HL-60 (cell line): ENCODE measurements around the gene NOP16.

ENCODE experiments used
- DNase-seq, 2 experiments: peaks; one replicate each; pipeline ENCODE4 v3.0.0-alpha.2; 2010 to 2020; ENCODE audit warnings: low read depth in 1 of 2, low spot score in 1 of 2
- H3K27ac ChIP-seq: fragments of 250-450 bp; sonication (Bioruptor Pico); replicated peaks from 2 replicates; pipeline ENCODE4 v1.5.1; 2020; ENCODE audit warnings: mild to moderate bottlenecking, moderate library complexity
- H3K27me3 ChIP-seq: fragments of 250-450 bp; sonication (Bioruptor Pico); 2 replicates; pipeline ENCODE4 v1.5.1; 2021; ENCODE audit warnings: mild to moderate bottlenecking, moderate library complexity; ENCODE audit not compliant: insufficient read depth, poor library complexity, severe bottlenecking
- H3K4me3 ChIP-seq: replicated peaks from 2 replicates; pipeline ENCODE4 v1.5.1; 2011; ENCODE audit warnings: mild to moderate bottlenecking, control low read depth, low read length; ENCODE audit not compliant: insufficient read depth
- CTCF ChIP-seq: IDR thresholded peaks from one replicate; pipeline ENCODE4 v1.5.1; 2011; ENCODE audit warnings: low read length, control low read depth, inconsistent platforms; ENCODE audit not compliant: insufficient read depth
- GABPA ChIP-seq: IDR thresholded peaks from 2 replicates; pipeline ENCODE4 v1.6.1; 2012; ENCODE audit warnings: low read depth
- POLR2AphosphoS5 ChIP-seq: IDR thresholded peaks from 2 replicates; pipeline ENCODE4 v1.6.1; 2012; ENCODE audit warnings: low read depth
- REST ChIP-seq: IDR thresholded peaks from 2 replicates; pipeline ENCODE4 v1.6.1; 2012; ENCODE audit warnings: low read depth; ENCODE audit not compliant: insufficient replicate concordance
- SPI1 ChIP-seq: IDR thresholded peaks from 2 replicates; pipeline ENCODE4 v1.6.1; 2012; ENCODE audit warnings: low read depth, mild to moderate bottlenecking, borderline replicate concordance

The NOP16 gene

GRCh38 chr5:176382721-176383120 is 5.7 kb downstream of the NOP16 start:
- Histone ChIP-seq H3K4me3 (no peak overlapping the region), H3K27ac (no peak overlapping the region), H3K27me3 (no peaks in the 10 kb centered on the region)
- no peak for DNase-seq
- TF ChIP-seq REST = no peak
- no peak for TF ChIP-seq CTCF
- no peak for TF ChIP-seq GABPA
- no peak for TF ChIP-seq SPI1
- no peak for TF ChIP-seq POLR2AphosphoS5

GRCh38 chr5:176381979-176382378 is 6.4 kb downstream of the NOP16 start:
- TF ChIP-seq CTCF (no peak), GABPA (no peak), SPI1 (no peak), REST (no peak), POLR2AphosphoS5 (no peak; the same call in 1 of the 2 replicates)
- Histone ChIP-seq H3K27me3 (no peaks in the 10 kb centered on the region), H3K27ac (no peak overlapping the region), H3K4me3 (no peak overlapping the region)
- no peak for DNase-seq

GRCh38 chr5:176381423-176381822 is 7.0 kb downstream of the NOP16 start:
- no peak overlapping the region for H3K4me3 ChIP-seq
- no peak overlapping the region for H3K27ac ChIP-seq
- H3K27me3 ChIP-seq = no peaks in the 10 kb centered on the region
- no peak for TF ChIP-seq REST
- TF ChIP-seq GABPA = no peak
- TF ChIP-seq SPI1 = no peak
- TF ChIP-seq POLR2AphosphoS5 = no peak
- TF ChIP-seq CTCF = no peak
- no peak for DNase-seq
